HEK293T (cell line): ENCODE measurements around the gene GAREM1.

ENCODE experiments used
- BHLHE40 ChIP-seq: fragments of 450-650 bp; IDR thresholded peaks from 2 replicates; pipeline ENCODE4 v1.6.1; 2016; ENCODE audit warnings: mild to moderate bottlenecking, moderate library complexity, borderline replicate concordance
- ELF4 ChIP-seq: fragments of 450-650 bp; IDR thresholded peaks from 2 replicates; pipeline ENCODE4 v1.6.1; 2017; ENCODE audit warnings: antibody characterized with exemption
- FOXK2 ChIP-seq: fragments of 450-650 bp; IDR thresholded peaks from 2 replicates; pipeline ENCODE4 v1.6.1; 2016; ENCODE audit warnings: mild to moderate bottlenecking
- FOXM1 ChIP-seq: fragments of 450-650 bp; IDR thresholded peaks from 2 replicates; pipeline ENCODE4 v1.6.1; 2017; ENCODE audit warnings: mild to moderate bottlenecking, borderline replicate concordance
- LEF1 ChIP-seq: fragments of 450-650 bp; IDR thresholded peaks from 2 replicates; pipeline ENCODE4 v1.6.1; 2017; ENCODE audit warnings: mild to moderate bottlenecking, borderline replicate concordance
- SP1 ChIP-seq: fragments of 450-650 bp; IDR thresholded peaks from 2 replicates; pipeline ENCODE4 v1.6.1; 2017
- SUZ12 ChIP-seq: fragments of 450-650 bp; IDR thresholded peaks from 2 replicates; pipeline ENCODE4 v1.6.1; 2016; ENCODE audit warnings: mild to moderate bottlenecking
- ZNF384 ChIP-seq: fragments of 450-650 bp; IDR thresholded peaks from 2 replicates; pipeline ENCODE4 v1.6.1; 2016

- no peak for TF ChIP-seq FOXK2
- no peak for TF ChIP-seq LEF1
- TF ChIP-seq SP1 = no peak
- no peak for TF ChIP-seq SUZ12
- TF ChIP-seq ZNF384 = no peak
- TF ChIP-seq BHLHE40 = no peak
- TF ChIP-seq FOXM1 = no peak
- no peak for TF ChIP-seq ELF4
Observed at GRCh38 chr18:32264401-32264800, 206.3 kb downstream of the GAREM1 start.
